GM18909 (cell line): Measurements from ENCODE around the gene ADAMTS17.

ENCODE experiments used
- ATAC-seq: cut with Tn5 transposase; IDR thresholded peaks from one replicate; pipeline ENCODE4 v1.9.1; 2021; ENCODE audit warnings: mild to moderate bottlenecking; ENCODE audit not compliant: unreplicated experiment, poor library complexity

Gene ADAMTS17

GRCh38 chr15:100118546-100118945 lies 223.2 kb downstream of the ADAMTS17 start:
- ATAC-seq = no peak

- no peak for ATAC-seq
These were observed 225.2 kb downstream of the ADAMTS17 start for GRCh38 chr15:100116416-100117190.

GRCh38 chr15:100115711-100116090 lies 226.1 kb downstream of the ADAMTS17 start:
- ATAC-seq = no peak

GRCh38 chr15:100115066-100115710 lies 226.6 kb downstream of the ADAMTS17 start:
- no peak for ATAC-seq

- no peak for ATAC-seq
These were observed 227.2 kb downstream of the ADAMTS17 start for GRCh38 chr15:100114571-100114970.

GRCh38 chr15:100114100-100114499 lies 227.7 kb downstream of the ADAMTS17 start:
- no peak for ATAC-seq

- ATAC-seq = no peak
These were observed 228.3 kb downstream of the ADAMTS17 start for GRCh38 chr15:100113351-100114080.

GRCh38 chr15:100112636-100113305 lies 229.0 kb downstream of the ADAMTS17 start:
- no peak for ATAC-seq

GRCh38 chr15:100112061-100112420 lies 229.7 kb downstream of the ADAMTS17 start:
- no peak for ATAC-seq

GRCh38 chr15:100111125-100112060 lies 230.4 kb downstream of the ADAMTS17 start:
- ATAC-seq = no peak

GRCh38 chr15:100109486-100110035 lies 232.2 kb downstream of the ADAMTS17 start:
- ATAC-seq = no peak

- no peak for ATAC-seq
These were observed 232.9 kb downstream of the ADAMTS17 start for GRCh38 chr15:100108846-100109245.

- ATAC-seq = no peak
These were observed 233.4 kb downstream of the ADAMTS17 start for GRCh38 chr15:100108346-100108745.

- no peak for ATAC-seq
These were observed 234.1 kb downstream of the ADAMTS17 start for GRCh38 chr15:100107606-100108225.

GRCh38 chr15:100107151-100107550 lies 234.6 kb downstream of the ADAMTS17 start:
- no peak for ATAC-seq

- ATAC-seq = no peak
These were observed 235.0 kb downstream of the ADAMTS17 start for GRCh38 chr15:100106732-100107131.

GRCh38 chr15:100105101-100105500 lies 236.7 kb downstream of the ADAMTS17 start:
- ATAC-seq = no peak

GRCh38 chr15:100104245-100104644 lies 237.5 kb downstream of the ADAMTS17 start:
- ATAC-seq = no peak

GRCh38 chr15:100103828-100104227 lies 237.9 kb downstream of the ADAMTS17 start:
- no peak for ATAC-seq
